NCI-H345 (cell line): ENCODE results near the gene COL5A2.

Experiments
- DNase-seq: peaks from one replicate; lab custom pipeline; 2025; lab: John Stamatoyannopoulos, UW

The COL5A2 gene

DNA sequence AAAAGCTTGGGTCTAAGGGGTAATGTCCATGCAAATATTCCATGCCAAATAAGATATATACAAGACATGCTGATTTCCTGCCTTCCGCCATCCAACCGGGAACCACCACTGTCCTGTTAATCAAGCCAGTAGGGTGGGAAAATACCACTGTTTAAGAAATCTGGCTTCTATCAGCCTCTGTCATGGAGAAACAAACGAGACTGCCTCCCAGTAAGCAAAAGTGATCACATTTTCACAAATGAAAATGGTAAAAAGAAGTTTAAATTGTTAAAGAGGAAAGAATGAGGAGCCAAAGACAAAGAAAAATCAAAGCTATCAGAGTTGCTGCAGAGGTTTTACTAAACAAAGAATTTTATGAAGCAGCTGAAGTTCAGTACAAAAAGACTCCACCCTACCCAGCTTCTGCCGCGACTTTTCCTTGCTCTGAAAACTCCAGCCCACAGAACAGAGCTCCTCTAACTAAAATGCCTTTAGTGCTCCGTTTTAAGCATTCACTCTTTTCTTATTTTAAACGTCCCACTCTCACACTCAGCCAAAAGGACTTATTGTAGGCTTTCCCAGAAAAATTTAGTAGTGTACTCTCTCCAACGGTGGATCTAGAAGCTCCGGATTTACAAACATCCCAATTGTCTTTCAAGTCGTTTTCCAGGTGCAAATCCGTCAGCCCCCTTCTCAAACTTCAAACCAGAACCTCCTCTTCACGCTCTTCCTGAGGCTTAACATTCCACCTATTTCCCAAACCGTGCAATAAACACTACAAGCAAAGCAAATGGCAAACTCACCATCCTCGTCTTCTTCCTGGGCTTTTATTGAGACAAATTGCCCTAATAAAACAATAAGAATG lies 613 bp downstream of the COL5A2 start:
- DNase-seq, result no peak

DNA sequence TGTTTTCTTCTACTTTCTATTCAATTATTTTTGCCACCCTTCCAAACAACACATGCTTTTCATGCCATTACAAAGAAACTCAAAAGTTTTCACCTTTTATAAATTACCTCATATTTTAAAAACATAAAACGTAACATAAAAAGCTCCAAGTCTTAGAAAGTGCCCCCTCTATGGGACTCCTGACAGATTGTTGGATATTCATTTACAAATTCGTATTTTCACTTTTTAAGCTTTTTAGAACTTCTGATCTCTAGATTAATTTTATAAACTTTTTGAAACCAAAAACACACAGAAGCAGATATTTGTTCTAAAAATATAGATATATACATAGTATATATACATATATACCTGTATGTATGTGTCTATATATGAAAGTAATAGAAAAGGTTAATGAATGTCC lies 1.5 kb downstream of the COL5A2 start:
- no peak for DNase-seq

DNA sequence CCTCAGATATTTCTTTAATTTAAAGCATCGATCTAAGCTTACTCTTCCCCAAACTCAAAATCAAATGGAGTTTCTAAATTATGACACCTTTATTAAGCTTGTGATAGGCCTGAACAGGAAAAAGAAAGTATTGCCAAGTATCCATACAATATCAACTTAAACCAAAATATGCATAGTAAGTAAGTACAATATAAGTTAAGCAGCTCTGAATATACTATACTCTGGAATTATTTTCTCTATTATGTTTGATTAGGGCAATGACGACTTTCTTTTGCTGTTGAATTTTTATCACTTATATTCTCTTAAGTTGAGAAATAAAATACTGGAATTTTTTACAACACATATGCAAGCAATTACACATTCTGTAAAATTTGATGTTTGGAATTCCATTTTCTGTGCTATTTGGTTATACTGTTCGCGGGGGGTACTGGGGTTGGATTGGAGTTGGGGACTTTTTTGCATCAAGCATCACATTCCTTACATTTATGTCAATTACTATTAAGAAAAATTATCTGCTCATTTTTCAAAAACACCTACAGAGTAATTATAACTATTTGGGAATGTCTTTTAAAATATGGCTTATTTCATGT lies 2.2 kb downstream of the COL5A2 start:
- no peak for DNase-seq

DNA sequence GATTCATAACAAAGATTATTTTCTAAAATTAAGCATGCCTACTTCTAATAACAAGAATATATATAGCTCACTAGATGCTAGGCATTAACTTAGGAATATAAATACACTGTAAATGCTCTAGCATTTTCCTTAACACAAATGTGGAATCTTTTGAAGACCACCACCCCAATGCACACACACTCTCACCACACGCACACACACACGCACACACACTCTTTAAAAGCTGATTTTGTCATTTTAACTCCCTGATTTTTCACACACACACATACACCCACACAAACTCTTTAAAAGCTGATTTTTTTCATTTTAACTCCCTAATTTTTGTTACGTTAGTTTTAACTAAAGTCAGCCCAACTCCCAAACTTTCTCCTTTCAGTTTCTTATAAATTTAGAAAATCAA lies 3.0 kb downstream of the COL5A2 start:
- no peak for DNase-seq

DNA sequence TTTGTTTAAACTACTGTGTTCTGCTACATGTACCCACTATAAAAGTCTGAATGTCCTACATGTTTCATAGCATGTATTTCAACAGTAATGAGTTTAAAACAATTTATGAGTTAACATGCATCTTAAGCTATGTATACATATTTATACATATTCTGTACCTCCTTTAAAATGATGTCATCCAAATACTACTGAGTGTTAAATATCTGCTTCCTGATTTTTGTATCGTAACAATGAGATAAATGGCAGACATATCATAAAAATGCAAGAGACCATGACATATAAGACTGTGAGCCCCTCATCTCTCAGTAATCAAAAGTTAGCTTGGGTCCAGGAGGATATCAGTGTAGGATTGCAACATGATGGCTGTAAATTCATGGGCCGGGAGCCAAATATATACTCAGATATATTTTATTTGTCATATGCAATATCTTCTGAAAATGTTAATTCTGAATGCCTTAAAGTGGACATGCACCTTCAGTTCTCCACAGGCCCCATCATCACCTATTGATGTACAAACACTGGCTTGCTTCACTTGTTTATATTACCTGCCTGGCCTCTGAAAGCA lies 3.6 kb downstream of the COL5A2 start:
- no peak for DNase-seq

DNA sequence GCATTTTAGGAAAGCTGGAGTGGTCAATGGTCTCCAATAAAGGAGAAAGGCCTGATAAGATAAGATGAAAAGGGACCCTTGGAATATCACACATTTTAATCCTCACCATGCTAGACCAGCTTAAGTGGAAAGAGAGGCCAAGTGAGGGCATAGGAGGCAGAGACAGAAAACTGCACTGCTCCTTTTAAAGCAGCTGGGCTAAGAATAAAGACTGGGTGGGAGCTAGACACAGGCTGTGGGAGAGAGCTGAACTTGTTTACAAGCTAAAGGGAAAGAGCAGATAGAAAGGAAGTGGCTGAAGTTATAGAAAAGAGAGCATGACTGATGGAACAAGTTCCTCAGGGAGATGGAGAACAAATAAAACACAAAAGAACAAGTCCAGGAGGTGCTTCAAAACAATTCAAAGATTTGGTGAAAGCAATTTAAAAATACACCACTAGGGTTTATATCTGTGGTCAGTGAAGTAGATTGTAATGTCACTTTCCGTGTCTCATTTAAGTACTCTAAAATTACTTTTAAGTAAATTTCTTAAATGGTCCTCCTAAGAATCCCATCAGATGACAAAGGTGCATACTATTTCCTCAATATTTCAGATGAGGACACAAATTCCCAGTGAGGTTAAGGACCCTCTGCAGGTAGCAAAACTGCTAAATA lies 7.5 kb downstream of the COL5A2 start:
- no peak for DNase-seq

DNA sequence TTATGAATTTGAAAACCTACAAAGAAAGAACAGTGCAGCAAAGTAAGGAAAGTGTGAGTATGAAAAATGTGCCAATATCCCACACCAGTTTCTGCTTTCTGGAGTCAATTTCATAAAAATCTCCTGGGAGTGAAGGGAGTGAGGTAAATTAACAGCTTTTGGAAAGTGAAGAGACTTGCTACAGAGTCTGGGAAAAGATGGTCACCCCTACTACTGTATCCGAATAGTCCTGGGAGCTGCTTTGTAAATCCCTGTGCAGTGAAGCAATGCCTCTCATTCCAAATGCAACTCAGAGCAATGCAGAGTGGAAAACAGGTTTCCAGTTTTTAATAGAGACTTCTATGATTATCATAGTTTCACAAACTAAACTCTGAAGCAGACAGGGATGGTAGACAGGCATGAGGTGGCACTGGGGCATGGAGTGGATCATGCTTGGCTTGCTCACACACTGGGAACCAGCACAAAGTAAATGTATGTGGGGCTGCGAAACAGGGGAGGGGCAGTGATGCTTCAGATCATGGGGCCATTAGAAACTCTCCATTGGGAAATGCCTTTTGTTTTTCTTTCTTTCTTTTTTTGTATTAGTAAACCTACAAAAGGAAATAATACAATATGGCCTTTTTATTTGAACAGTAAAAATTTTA lies 10.6 kb downstream of the COL5A2 start:
- no peak for DNase-seq

DNA sequence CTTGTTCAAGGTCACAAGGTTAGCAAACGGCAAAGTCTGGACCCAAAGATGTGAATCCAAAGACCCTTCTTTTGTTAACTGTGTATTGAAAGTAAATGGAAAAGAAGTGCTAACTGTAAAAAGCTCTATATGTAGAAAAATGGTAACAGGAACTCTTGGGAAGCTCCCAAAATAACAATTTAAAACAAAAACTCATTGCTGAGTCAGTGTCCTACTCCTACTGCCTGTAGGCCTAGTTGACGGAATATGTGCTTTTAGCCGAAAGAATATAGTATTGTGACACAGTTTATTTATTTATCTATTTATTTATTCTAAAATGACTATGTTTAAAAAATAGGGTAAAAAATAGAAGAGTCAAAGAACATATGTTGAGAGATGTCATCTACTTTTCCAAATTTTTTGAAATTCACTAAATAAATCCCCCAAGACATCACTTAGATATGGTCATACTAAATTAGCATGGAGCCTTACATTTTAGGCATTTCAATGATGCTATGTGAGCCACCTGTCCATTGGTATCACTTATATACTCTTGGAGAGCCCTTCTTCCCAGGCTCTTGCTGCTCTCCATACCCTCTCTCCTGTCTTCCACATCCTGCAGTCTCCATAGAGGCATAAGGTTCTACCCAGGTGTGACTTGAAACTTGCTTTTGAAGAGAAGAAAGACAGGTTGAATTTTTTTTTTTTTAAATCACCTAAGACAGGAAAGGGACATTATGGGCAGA lies 13.7 kb downstream of the COL5A2 start:
- no peak for DNase-seq

DNA sequence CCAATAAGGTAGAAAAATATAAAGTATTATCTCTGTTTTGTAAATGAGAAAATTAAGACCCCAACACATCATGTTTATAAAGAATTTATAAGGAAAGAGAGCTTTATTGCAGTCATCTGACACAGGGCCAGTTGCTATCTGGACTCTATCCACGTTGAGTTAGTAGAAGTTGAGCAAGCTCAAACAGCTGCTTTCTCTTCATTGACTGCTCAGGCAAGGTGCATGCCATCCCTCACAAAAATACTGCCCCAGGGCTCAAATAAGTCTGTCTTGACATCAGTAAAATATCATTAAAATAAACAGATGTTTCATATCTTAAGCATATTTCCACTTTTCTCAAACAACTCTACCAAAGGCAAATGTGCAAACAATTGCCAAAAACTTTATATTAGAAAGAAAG lies 14.8 kb downstream of the COL5A2 start:
- DNase-seq, result no peak

DNA sequence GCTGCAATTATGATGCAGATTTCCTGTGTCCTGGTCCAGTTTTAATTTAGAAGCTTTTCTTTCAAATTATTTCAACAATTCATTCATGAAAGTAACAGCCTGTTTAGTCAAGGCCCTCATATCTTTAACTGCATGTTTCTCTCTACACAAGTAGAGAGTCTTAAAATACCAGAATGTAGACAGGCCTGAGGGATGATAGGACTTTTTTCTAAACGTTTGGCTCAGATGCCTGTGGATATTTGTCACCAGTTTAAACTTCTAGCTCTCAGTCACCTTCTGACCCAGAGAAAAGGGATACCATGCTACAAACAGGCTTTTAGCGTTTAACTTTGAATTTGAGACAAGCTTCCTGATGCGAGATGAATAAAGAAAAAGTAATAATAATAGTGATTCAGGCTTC lies 15.7 kb downstream of the COL5A2 start:
- no peak for DNase-seq

DNA sequence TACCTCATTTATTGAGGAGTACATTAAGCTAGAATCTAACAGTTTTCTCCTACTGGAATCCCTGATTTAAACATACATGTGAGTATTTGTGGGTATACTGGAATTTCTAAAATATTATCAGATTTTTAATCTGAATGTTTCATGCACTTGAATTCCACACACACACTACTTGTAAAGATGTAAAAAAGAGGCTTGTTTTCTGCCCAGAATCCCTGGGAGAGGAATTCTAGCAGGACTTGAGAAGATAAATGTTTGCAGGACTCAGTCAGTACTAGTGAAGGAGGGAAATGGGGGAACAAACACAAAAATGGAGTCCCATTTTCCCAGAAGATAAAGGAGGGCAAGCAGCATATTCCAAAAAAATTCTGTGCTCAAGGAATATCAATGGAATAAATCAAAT lies 17.0 kb downstream of the COL5A2 start:
- no peak for DNase-seq

DNA sequence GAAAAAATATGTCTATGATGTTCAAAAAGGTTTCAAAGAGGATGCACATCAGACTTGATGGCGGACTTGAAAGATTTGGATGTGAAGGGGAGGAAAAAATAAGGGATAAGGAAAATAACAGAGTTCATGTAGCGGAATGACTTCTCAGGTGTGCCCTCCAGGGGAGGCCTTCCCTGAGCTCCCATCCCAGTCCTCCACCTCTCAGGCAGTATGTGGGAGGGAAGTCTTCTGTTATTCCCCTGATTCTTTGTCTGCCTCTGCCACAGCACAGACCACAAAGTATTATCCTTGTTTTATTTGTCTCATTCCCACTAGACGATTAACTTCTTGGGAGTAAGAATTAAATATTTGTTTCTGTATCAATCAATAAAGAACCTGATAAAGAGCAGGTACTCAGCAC lies 17.7 kb downstream of the COL5A2 start:
- no peak for DNase-seq

DNA sequence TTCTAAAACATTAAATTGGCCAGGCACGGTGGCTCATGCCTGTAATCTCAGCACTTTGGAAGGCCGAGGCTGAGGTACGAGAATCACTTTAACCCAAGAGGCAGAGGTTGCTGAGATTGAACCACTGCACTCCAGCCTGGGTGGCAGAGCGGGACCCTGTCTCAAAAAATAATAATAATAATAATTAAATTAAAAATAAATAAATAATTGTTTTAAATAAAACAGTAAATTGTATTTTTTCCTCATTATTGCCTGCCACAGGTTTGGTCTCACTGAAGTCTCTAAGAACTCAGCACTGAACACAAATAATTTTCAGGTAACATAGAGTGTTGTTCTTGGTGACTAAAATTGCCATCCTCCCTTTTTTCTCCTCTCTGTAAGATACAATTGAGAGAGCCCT lies 19.8 kb downstream of the COL5A2 start:
- no peak for DNase-seq

DNA sequence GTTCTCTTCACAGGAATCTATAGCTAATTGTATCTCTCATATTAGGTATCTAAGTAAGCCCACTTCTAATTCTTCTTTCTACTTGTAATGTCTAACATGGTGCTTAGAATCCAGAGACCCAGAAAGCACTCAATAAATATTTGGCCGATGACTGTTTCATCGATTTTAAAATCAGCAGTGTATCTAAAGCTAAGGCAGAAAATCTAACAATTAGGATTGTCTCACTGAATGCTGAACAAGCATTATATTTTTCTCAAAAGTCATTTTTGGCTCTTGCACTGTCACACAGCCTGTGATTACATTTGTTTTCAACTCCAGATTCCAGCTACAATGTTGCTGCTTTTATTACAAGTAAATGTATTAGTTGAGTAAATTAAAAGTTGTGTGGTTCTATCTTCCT lies 20.3 kb downstream of the COL5A2 start:
- DNase-seq, result no peak

DNA sequence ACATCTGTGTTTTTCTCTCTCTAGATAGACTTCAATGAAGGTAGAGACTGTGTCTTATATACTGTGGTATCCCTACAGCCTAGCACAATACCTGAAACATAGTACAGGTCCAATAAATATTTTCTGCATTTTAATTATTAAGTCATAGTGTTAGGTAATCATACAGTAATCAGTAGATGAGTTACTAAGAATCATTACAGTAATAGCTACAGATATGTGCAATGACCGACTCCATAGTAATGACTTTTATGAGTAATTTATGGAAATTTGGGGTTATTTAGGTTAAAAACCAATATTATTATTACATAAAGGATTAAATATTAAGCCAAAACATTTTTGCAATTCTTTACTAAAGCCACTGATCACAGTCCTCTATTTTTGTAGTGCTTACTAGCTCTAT lies 21.6 kb downstream of the COL5A2 start:
- no peak for DNase-seq

DNA sequence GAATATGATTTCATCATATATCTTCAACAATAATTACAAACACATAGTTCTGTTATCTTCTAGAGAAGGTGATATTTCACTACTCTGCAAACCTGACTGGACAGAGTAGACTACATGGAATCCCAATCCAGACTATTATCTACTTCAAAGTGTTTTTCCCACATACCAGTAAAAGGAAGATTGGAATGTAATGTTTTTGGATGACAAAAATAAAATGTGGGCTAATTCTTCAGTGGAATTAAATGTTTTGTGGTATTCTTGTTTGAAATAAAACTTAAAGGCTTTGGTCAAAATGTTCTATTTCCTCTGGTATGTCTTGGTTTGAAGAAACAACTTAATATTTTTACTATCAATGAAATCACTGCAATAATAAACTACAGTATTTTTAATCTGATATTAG lies 22.1 kb downstream of the COL5A2 start:
- no peak for DNase-seq

DNA sequence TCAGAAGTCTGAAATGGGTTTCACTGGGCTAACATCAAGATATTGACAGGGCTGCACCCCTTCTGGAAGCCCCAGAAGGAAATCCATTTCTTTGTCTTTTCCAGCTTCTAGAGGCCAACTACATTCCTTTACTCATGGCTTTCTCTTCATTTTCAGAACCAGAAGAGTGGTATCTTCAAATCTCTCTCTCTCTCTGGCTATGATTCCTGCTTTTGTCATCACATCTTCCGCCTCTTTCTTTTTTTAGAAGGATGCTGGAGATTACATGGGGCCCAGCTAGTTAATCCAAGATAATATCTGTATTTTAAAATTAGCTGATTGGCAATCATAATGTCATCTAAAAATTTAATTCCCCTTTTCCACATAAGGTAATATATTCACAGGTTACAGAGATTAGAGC lies 23.8 kb downstream of the COL5A2 start:
- no peak for DNase-seq

DNA sequence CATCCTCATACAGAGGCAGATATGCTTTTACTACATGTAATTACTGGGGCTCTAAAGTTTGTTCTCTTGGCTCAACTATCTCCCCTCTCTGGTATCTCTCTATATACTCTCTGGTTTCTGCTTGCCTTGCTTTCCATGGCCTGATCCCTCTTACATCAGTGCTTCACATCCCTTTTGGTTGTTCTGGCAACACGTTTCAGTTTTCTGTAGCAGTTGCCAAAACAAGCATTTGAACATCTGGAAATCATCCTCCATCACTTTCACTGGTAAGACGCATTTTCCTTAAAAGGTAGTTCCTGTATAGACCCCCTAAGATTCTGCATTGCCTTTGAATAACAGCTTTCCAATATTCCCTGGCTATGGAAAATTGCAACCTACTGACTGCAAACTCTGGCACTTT lies 25.9 kb downstream of the COL5A2 start:
- DNase-seq, result no peak

DNA sequence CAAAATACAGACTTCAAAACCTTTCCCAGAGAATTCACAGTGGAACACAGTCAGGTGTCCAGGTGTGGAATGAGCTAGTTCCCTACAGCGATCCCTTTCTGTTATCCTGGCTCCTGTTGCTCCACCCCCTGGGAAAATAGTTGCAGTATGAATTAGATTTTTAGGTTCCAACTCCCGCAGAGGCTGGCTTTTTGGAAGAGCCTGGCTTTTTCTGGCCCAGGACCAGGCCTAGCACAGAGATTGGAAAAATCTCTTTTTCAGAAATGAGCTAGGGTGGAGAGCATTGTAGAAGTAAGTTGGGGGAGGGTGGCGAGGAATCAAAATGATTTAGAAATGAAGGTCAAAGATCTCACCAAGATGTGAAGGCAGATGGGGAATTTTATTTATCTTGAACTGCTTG lies 27.1 kb downstream of the COL5A2 start:
- DNase-seq, result no peak

DNA sequence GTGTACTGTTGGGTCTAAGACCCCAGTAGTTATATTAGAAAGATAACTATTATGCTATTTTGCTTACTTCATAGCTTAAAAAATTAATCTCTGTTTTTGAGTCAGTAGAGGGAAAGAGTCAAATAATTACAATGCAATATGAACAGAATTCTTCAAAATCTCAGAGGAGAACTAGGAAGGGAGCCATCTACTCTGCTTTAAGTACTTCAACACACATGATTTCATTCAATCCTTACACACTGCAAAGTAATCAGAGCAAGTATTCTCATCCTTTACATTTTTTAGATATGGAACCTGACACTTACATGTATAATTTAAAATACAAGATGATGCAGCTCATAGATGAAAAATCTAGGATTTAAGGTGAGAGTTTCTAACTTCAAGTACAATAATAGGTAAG lies 27.7 kb downstream of the COL5A2 start:
- no peak for DNase-seq

DNA sequence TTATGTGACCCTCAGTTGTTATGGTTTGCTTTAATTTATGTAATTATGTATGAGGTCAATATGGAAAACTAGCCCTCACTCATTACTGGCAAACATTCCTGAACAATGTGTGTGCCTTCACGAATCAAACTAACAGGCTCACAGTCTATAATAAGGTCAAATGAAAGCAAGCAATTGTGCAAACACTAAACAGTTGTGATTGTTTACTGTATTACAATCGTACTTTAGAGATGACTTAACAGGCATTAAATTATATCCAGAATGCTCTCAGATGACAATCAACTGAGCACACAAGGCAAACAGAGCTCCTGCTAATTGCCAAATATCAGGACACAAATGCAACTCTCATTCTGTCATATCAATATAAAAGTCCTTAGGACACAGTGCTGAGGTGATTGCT lies 29.5 kb downstream of the COL5A2 start:
- DNase-seq, result no peak

DNA sequence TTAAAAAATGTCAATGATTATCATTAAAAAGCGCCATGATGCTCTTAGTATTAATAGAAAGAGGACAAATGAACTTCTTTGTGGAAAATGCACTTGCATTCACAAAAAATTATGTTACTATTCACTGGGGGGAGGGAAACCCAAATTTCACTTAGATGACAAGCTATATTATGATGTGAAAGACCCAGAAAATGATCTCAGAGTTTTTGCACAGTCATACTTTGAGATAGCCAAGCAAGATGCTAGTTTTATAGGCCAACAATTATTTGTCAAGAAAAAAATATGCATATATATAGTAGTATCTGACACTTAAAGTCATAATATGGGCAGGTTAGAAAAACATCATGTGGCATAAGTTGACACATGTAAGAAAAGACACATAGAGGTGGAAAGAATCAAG lies 31.6 kb downstream of the COL5A2 start:
- DNase-seq, result no peak
